Fibroblast of upper back skin (primary cell): ENCODE data around the gene GOLGA8M.
A peak's percentile ranks its signal among the peaks of the same experiment; 100 is the strongest.
"Not testable (repeated sequence)": the region's sequence is repeated elsewhere in the genome, so short reads cannot be mapped to it uniquely, and the experiment has no call there.

ENCODE experiments used
- DNase-seq: peaks from one replicate; pipeline ENCODE4 v3.0.0-alpha.2; 2013

Gene GOLGA8M

GRCh38 chr15:28712270-28712669 lies at the start of gene GOLGA8M:
Gene GOLGA8M, minus strand, starts transcription at chr15:28712421. Its CDS starts 98 bp downstream, at chr15:28712323.
- not testable (repeated sequence) for DNase-seq

GRCh38 chr15:28742890-28743289 lies 30.7 kb upstream of the GOLGA8M start:
- DNase-seq, result not testable (repeated sequence)

- DNase-seq, result not testable (repeated sequence)
Observed at GRCh38 chr15:28738590-28739292, 26.5 kb upstream of the GOLGA8M start.

GRCh38 chr15:28738200-28738561 lies 26.0 kb upstream of the GOLGA8M start:
- DNase-seq, result not testable (repeated sequence)

- peak; percentile 14 for DNase-seq
Observed at GRCh38 chr15:28737521-28738199, 25.4 kb upstream of the GOLGA8M start.

- DNase-seq, result not testable (repeated sequence)
Observed at GRCh38 chr15:28728061-28728460, 15.8 kb upstream of the GOLGA8M start.

- DNase-seq, result not testable (repeated sequence)
Observed at GRCh38 chr15:28727026-28727425, 14.8 kb upstream of the GOLGA8M start.

- no peak for DNase-seq
Observed at GRCh38 chr15:28726102-28726501, 13.9 kb upstream of the GOLGA8M start.

- DNase-seq, result no peak
Observed at GRCh38 chr15:28725556-28725955, 13.3 kb upstream of the GOLGA8M start.

GRCh38 chr15:28723986-28724385 lies 11.8 kb upstream of the GOLGA8M start:
- DNase-seq, result not testable (repeated sequence)

- not testable (repeated sequence) for DNase-seq
Observed at GRCh38 chr15:28719626-28720025, 7.4 kb upstream of the GOLGA8M start.

- not testable (repeated sequence) for DNase-seq
Observed at GRCh38 chr15:28718576-28718975, 6.4 kb upstream of the GOLGA8M start.

- peak; percentile 16 for DNase-seq
Observed at GRCh38 chr15:28714176-28714575, 2.0 kb upstream of the GOLGA8M start.

GRCh38 chr15:28703927-28704326 lies 8.3 kb downstream of the GOLGA8M start:
- not testable (repeated sequence) for DNase-seq

- not testable (repeated sequence) for DNase-seq
Observed at GRCh38 chr15:28702427-28702826, 9.8 kb downstream of the GOLGA8M start.

- not testable (repeated sequence) for DNase-seq
Observed at GRCh38 chr15:28694006-28694751, 18.0 kb downstream of the GOLGA8M start.

GRCh38 chr15:28693021-28693420 lies 19.2 kb downstream of the GOLGA8M start:
- not testable (repeated sequence) for DNase-seq

GRCh38 chr15:28673533-28673932 lies 38.7 kb downstream of the GOLGA8M start:
- not testable (repeated sequence) for DNase-seq

- DNase-seq, result not testable (repeated sequence)
Observed at GRCh38 chr15:28672122-28672521, 40.1 kb downstream of the GOLGA8M start.

- DNase-seq, result not testable (repeated sequence)
Observed at GRCh38 chr15:28666402-28666801, 45.8 kb downstream of the GOLGA8M start.

GRCh38 chr15:28664575-28664974 lies 47.6 kb downstream of the GOLGA8M start:
- DNase-seq, result not testable (repeated sequence)

GRCh38 chr15:28663717-28664116 lies 48.5 kb downstream of the GOLGA8M start:
- not testable (repeated sequence) for DNase-seq

- not testable (repeated sequence) for DNase-seq
Observed at GRCh38 chr15:28660750-28661149, 51.5 kb downstream of the GOLGA8M start.

- not testable (repeated sequence) for DNase-seq
Observed at GRCh38 chr15:28656018-28656360, 56.2 kb downstream of the GOLGA8M start.
